ENCODE data around the gene CXCL12.

GRCh38 chr10:44396671-44397191 lies 11.8 kb upstream of the CXCL12 start:
- TF ChIP-seq POLR2A (IDR thresholded peaks at IDR 0.05) (no peak), CTCF (IDR thresholded peaks at IDR 0.05) (no peak)
